ENCODE measurements around the gene KLHL6. TPM values are rescaled to one million over a fixed set of nuclear protein-coding genes. Genes with fewer than 3 reads are reported as not detected.

The KLHL6 gene
- total RNA-seq, 1 donor, result 24.9 TPM

- H3K9me3 ChIP-seq (ENCODE audit: low read depth, low read length), result no peaks in the 10 kb centered on the region
- no peak overlapping the region for H3K4me3 ChIP-seq (ENCODE audit: low read length)
- H3K27me3 ChIP-seq (ENCODE audit: insufficient read depth, low read length), result no peaks in the 10 kb centered on the region
- H3K4me1 ChIP-seq (ENCODE audit: insufficient read depth, low read length), result peaks cover 55% of the 10 kb centered on the region
These were observed 8.9 kb downstream of the KLHL6 start for GRCh38 chr3:183546625-183547024.

- no peaks in the 10 kb centered on the region for H3K27me3 ChIP-seq (ENCODE audit: insufficient read depth, low read length)
- no peaks in the 10 kb centered on the region for H3K9me3 ChIP-seq (ENCODE audit: low read depth, low read length)
- peaks cover 60% of the 10 kb centered on the region for H3K4me1 ChIP-seq (ENCODE audit: insufficient read depth, low read length)
- no peak overlapping the region for H3K4me3 ChIP-seq (ENCODE audit: low read length)
These were observed 9.8 kb downstream of the KLHL6 start for GRCh38 chr3:183545708-183546107.

- Histone ChIP-seq H3K4me3 (ENCODE audit: low read length) (no peak overlapping the region), H3K4me1 (ENCODE audit: insufficient read depth, low read length) (peaks cover 80% of the 10 kb centered on the region)
These were observed 13.2 kb downstream of the KLHL6 start for GRCh38 chr3:183542355-183542754.

GRCh38 chr3:183541738-183542137, 13.8 kb downstream of the KLHL6 start:
- Histone ChIP-seq H3K9me3 (ENCODE audit: low read depth, low read length) (no peaks in the 10 kb centered on the region), H3K4me1 (ENCODE audit: insufficient read depth, low read length) (peaks cover 86% of the 10 kb centered on the region), H3K27me3 (ENCODE audit: insufficient read depth, low read length) (no peaks in the 10 kb centered on the region), H3K4me3 (ENCODE audit: low read length) (no peak overlapping the region)

More at GRCh38 chr3:183542355-183542754, 13.2 kb downstream of the KLHL6 start:
- no peaks in the 10 kb centered on the region for H3K27me3 ChIP-seq (ENCODE audit: insufficient read depth, low read length)
- H3K9me3 ChIP-seq (ENCODE audit: low read depth, low read length), result no peaks in the 10 kb centered on the region

- H3K9me3 ChIP-seq (ENCODE audit: low read depth, low read length), result no peaks in the 10 kb centered on the region
- H3K4me3 ChIP-seq (ENCODE audit: low read length), result no peak overlapping the region
- H3K27me3 ChIP-seq (ENCODE audit: insufficient read depth, low read length), result no peaks in the 10 kb centered on the region
- peaks cover 86% of the 10 kb centered on the region for H3K4me1 ChIP-seq (ENCODE audit: insufficient read depth, low read length)
These were observed 14.3 kb downstream of the KLHL6 start for GRCh38 chr3:183541235-183541655.

GRCh38 chr3:183540501-183541234, 14.8 kb downstream of the KLHL6 start:
- Histone ChIP-seq H3K9me3 (ENCODE audit: low read depth, low read length) (no peaks in the 10 kb centered on the region), H3K27me3 (ENCODE audit: insufficient read depth, low read length) (no peaks in the 10 kb centered on the region), H3K4me3 (ENCODE audit: low read length) (no peak overlapping the region), H3K4me1 (ENCODE audit: insufficient read depth, low read length) (peaks cover 86% of the 10 kb centered on the region)

GRCh38 chr3:183539811-183540210, 15.7 kb downstream of the KLHL6 start:
- H3K9me3 ChIP-seq (ENCODE audit: low read depth, low read length), result no peaks in the 10 kb centered on the region
- peaks cover 78% of the 10 kb centered on the region for H3K4me1 ChIP-seq (ENCODE audit: insufficient read depth, low read length)
- no peaks in the 10 kb centered on the region for H3K27me3 ChIP-seq (ENCODE audit: insufficient read depth, low read length)
- no peak overlapping the region for H3K4me3 ChIP-seq (ENCODE audit: low read length)

GRCh38 chr3:183538486-183538885, 17.0 kb downstream of the KLHL6 start:
- Histone ChIP-seq H3K4me1 (ENCODE audit: insufficient read depth, low read length) (peaks cover 76% of the 10 kb centered on the region), H3K27me3 (ENCODE audit: insufficient read depth, low read length) (no peaks in the 10 kb centered on the region), H3K4me3 (ENCODE audit: low read length) (no peak overlapping the region), H3K9me3 (ENCODE audit: low read depth, low read length) (no peaks in the 10 kb centered on the region)

- peaks cover 78% of the 10 kb centered on the region for H3K4me1 ChIP-seq (ENCODE audit: insufficient read depth, low read length)
- no peaks in the 10 kb centered on the region for H3K9me3 ChIP-seq (ENCODE audit: low read depth, low read length)
- H3K4me3 ChIP-seq (ENCODE audit: low read length), result no peak overlapping the region
- H3K27me3 ChIP-seq (ENCODE audit: insufficient read depth, low read length), result no peaks in the 10 kb centered on the region
These were observed 18.2 kb downstream of the KLHL6 start for GRCh38 chr3:183537295-183537730.

- H3K4me1 ChIP-seq (ENCODE audit: insufficient read depth, low read length), result peaks cover 68% of the 10 kb centered on the region
- H3K4me3 ChIP-seq (ENCODE audit: low read length), result no peak overlapping the region
- no peaks in the 10 kb centered on the region for H3K9me3 ChIP-seq (ENCODE audit: low read depth, low read length)
- H3K27me3 ChIP-seq (ENCODE audit: insufficient read depth, low read length), result no peaks in the 10 kb centered on the region
These were observed 19.1 kb downstream of the KLHL6 start for GRCh38 chr3:183536238-183536880.

GRCh38 chr3:183534249-183534648, 21.3 kb downstream of the KLHL6 start:
- Histone ChIP-seq H3K4me3 (ENCODE audit: low read length) (no peak overlapping the region), H3K9me3 (ENCODE audit: low read depth, low read length) (no peaks in the 10 kb centered on the region), H3K27me3 (ENCODE audit: insufficient read depth, low read length) (no peaks in the 10 kb centered on the region), H3K4me1 (ENCODE audit: insufficient read depth, low read length) (peaks cover 47% of the 10 kb centered on the region)

GRCh38 chr3:183533412-183534132, 21.9 kb downstream of the KLHL6 start:
- no peaks in the 10 kb centered on the region for H3K9me3 ChIP-seq (ENCODE audit: low read depth, low read length)
- H3K4me3 ChIP-seq (ENCODE audit: low read length), result no peak overlapping the region
- H3K4me1 ChIP-seq (ENCODE audit: insufficient read depth, low read length), result peaks cover 41% of the 10 kb centered on the region
- H3K27me3 ChIP-seq (ENCODE audit: insufficient read depth, low read length), result no peaks in the 10 kb centered on the region

GRCh38 chr3:183532620-183533411, 22.7 kb downstream of the KLHL6 start:
- no peaks in the 10 kb centered on the region for H3K27me3 ChIP-seq (ENCODE audit: insufficient read depth, low read length)
- peaks cover 41% of the 10 kb centered on the region for H3K4me1 ChIP-seq (ENCODE audit: insufficient read depth, low read length)
- H3K4me3 ChIP-seq (ENCODE audit: low read length), result no peak overlapping the region
- H3K9me3 ChIP-seq (ENCODE audit: low read depth, low read length), result no peaks in the 10 kb centered on the region

- Histone ChIP-seq H3K4me3 (ENCODE audit: low read length) (no peak overlapping the region), H3K4me1 (ENCODE audit: insufficient read depth, low read length) (peaks cover 31% of the 10 kb centered on the region), H3K27me3 (ENCODE audit: insufficient read depth, low read length) (no peaks in the 10 kb centered on the region), H3K9me3 (ENCODE audit: low read depth, low read length) (no peaks in the 10 kb centered on the region)
These were observed 25.8 kb downstream of the KLHL6 start for GRCh38 chr3:183529717-183530116.

GRCh38 chr3:183529185-183529584, 26.3 kb downstream of the KLHL6 start:
- Histone ChIP-seq H3K27me3 (ENCODE audit: insufficient read depth, low read length) (no peaks in the 10 kb centered on the region), H3K4me1 (ENCODE audit: insufficient read depth, low read length) (peaks cover 31% of the 10 kb centered on the region), H3K4me3 (ENCODE audit: low read length) (no peak overlapping the region), H3K9me3 (ENCODE audit: low read depth, low read length) (no peaks in the 10 kb centered on the region)

Data from mononuclear cell (primary cell).